Left lung (tissue), 10 donors: ENCODE results near the gene EFNA5. TPM values are rescaled to one million over a fixed set of nuclear protein-coding genes. Genes with fewer than 3 reads are reported as not detected.

Source experiments
- ATAC-seq: fragments of 200-7000 bp; cut with Tn5 transposase; one replicate; pipeline ENCODE4 v1.9.1; 2020; ENCODE audit warnings: moderate library complexity
- DNase-seq, 4 donors: peaks; one replicate each; pipeline ENCODE4 v3.0.0-alpha.2; 2013 to 2020
- H3K27ac ChIP-seq, 2 donors: fragments of 200-600 bp; sonication (generic) in 1 of 2; one replicate each; pipeline versions ENCODE4 v1.5.0 to v1.8.0; 2020 to 2021
- H3K27me3 ChIP-seq, 2 donors: fragments of 200-600 bp; sonication (generic) in 1 of 2; one replicate each; pipeline versions ENCODE4 v1.5.0 to v1.8.0; 2020 to 2021
- H3K36me3 ChIP-seq, 2 donors: fragments of 200-600 bp; sonication (generic) in 1 of 2; one replicate each; pipeline versions ENCODE4 v1.5.0 to v1.8.0; 2020 to 2021
- H3K4me1 ChIP-seq, 2 donors: fragments of 200-600 bp; one replicate each; pipeline ENCODE4 v1.8.0; 2021
- H3K4me3 ChIP-seq, 2 donors: fragments of 200-600 bp; sonication (generic) in 1 of 2; one replicate each; pipeline versions ENCODE4 v1.5.0 to v1.8.0; 2020 to 2021; ENCODE audit warnings: mild to moderate bottlenecking in 1 of 2
- H3K9me3 ChIP-seq, 2 donors: fragments of 200-600 bp; sonication (generic) in 1 of 2; one replicate each; pipeline versions ENCODE4 v1.5.0 to v1.8.0; 2020 to 2021
- intact Hi-C, 2 donors: fragments of 100-400 bp; cut with DNase I; formaldehyde crosslinking; loops; one replicate each; pipeline versions ENCODE4 v1.11.2 to v1.14.2; 2022
- polyA plus RNA-seq, 6 donors: library from polyadenylated mRNA; unstranded; fragments of 120-200 nt; gene quantifications; one replicate each; pipeline ENCODE4 v1.2.1, GENCODE V29; 2013; ENCODE audit not compliant: insufficient read length in 6 of 6
- total RNA-seq, 2 donors: library from RNA; stranded (reverse); fragmentation: NEBNext Ultra II Directional; extraction: Animal tissue kit (Norgen Biotek cat#: 25700); gene quantifications; one replicate each; pipeline ENCODE4 v1.2.1, GENCODE V29; 2021
- TF ChIP-seq, protein P1 (sequence below), 2 donors: fragments of 200-600 bp; sonication (generic) in 1 of 2; IDR thresholded peaks; one replicate each; pipeline versions ENCODE4 v1.5.0 to v1.8.0; 2021; ENCODE audit warnings: antibody characterized with exemption in 2 of 2
- donor health status: DM: no; HTN: yes; CAD: no.
- donor health status: DM: no; HTN: no; CAD: no.

The EFNA5 gene
- total and polyA plus RNA-seq, 8 donors, result 8.8 to 28.3 (median 22.8) TPM

GRCh38 chr5:107571621-107572536, 98.9 kb downstream of the EFNA5 start:
- ATAC-seq, result peak; percentile 98
- H3K27ac ChIP-seq, result peak overlapping the region; percentile 53 to 55
- H3K4me1 ChIP-seq, result peaks cover 5 to 16% of the 10 kb centered on the region in 2 donors
- no peaks in the 10 kb centered on the region for H3K9me3 ChIP-seq
- peaks cover 0 to 4% of the 10 kb centered on the region in 2 donors for H3K27me3 ChIP-seq
- peak; percentile 89 to 97 (median 95) for DNase-seq
- TF ChIP-seq, protein P1, sequence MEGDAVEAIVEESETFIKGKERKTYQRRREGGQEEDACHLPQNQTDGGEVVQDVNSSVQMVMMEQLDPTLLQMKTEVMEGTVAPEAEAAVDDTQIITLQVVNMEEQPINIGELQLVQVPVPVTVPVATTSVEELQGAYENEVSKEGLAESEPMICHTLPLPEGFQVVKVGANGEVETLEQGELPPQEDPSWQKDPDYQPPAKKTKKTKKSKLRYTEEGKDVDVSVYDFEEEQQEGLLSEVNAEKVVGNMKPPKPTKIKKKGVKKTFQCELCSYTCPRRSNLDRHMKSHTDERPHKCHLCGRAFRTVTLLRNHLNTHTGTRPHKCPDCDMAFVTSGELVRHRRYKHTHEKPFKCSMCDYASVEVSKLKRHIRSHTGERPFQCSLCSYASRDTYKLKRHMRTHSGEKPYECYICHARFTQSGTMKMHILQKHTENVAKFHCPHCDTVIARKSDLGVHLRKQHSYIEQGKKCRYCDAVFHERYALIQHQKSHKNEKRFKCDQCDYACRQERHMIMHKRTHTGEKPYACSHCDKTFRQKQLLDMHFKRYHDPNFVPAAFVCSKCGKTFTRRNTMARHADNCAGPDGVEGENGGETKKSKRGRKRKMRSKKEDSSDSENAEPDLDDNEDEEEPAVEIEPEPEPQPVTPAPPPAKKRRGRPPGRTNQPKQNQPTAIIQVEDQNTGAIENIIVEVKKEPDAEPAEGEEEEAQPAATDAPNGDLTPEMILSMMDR (IDR thresholded peaks at IDR 0.05), result peak; percentile 82 to 95
- H3K36me3 ChIP-seq, result no peaks in the 10 kb centered on the region
- H3K4me3 ChIP-seq, result peak overlapping the region; percentile 16 to 34
- intact Hi-C loops, result no loop called here

- Histone ChIP-seq H3K4me3 (peak overlapping the region in 1 of 2 donors; percentile 34), H3K27me3 (peaks cover 0 to 4% of the 10 kb centered on the region in 2 donors), H3K27ac (peak overlapping the region; percentile 53 to 55), H3K36me3 (no peaks in the 10 kb centered on the region), H3K4me1 (peaks cover 5 to 16% of the 10 kb centered on the region in 2 donors), H3K9me3 (no peaks in the 10 kb centered on the region)
- DNase-seq (peak in 2 of 4 donors; percentile 42 to 58), ATAC-seq (peak; percentile 26)
- intact Hi-C loops, result no loop called here
- TF ChIP-seq, protein P1 (IDR thresholded peaks at IDR 0.05), result no peak
These were observed 99.8 kb downstream of the EFNA5 start for GRCh38 chr5:107570805-107571531.

DNA sequence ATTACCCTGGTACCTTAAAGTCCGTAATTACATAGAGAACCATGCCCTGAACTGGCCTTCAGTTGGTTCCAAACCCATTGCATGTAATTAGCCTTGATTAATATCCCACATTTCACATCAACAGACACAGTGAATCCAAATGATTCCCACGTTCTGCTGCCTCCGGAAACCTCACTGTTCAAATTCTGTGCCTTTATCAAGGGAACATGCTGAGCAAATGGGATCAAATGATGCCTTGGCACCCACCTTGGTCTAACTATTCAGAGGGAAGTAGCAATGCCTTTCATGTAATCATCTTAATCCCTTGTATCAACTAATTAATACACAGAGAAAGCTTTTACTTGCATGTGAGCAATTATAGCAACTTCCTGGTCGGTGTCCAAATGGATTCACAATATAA, 100.6 kb downstream of the EFNA5 start:
- TF ChIP-seq, protein P1 (IDR thresholded peaks at IDR 0.05), result no peak
- no peak overlapping the region for H3K27ac ChIP-seq
- no peak for DNase-seq
- no peaks in the 10 kb centered on the region for H3K9me3 ChIP-seq
- peaks cover 0 to 4% of the 10 kb centered on the region in 2 donors for H3K27me3 ChIP-seq
- ATAC-seq, result no peak
- intact Hi-C loops, result no loop called here
- no peaks in the 10 kb centered on the region for H3K36me3 ChIP-seq
- no peak overlapping the region for H3K4me3 ChIP-seq
- H3K4me1 ChIP-seq, result peaks cover 5 to 16% of the 10 kb centered on the region in 2 donors

GRCh38 chr5:107567901-107568671, 102.7 kb downstream of the EFNA5 start:
- H3K36me3 ChIP-seq, result no peaks in the 10 kb centered on the region
- intact Hi-C loops, result no loop called here
- DNase-seq, result no peak
- H3K9me3 ChIP-seq, result no peaks in the 10 kb centered on the region
- peaks cover 5 to 16% of the 10 kb centered on the region in 2 donors for H3K4me1 ChIP-seq
- H3K4me3 ChIP-seq, result no peak overlapping the region
- peaks cover 0 to 4% of the 10 kb centered on the region in 2 donors for H3K27me3 ChIP-seq
- no peak for ATAC-seq
- TF ChIP-seq, protein P1 (IDR thresholded peaks at IDR 0.05), result no peak
- no peak overlapping the region for H3K27ac ChIP-seq
